WTC11 (cell line): ENCODE measurements around the gene CYP11A1. TPM values are rescaled to one million over a fixed set of nuclear protein-coding genes. Genes with fewer than 3 reads are reported as not detected.
"Not testable (repeated sequence)": the region's sequence is repeated elsewhere in the genome, so short reads cannot be mapped to it uniquely, and the experiment has no call there.

Experiments
- ATAC-seq: fragments of 200-7000 bp; cut with Tn5 transposase; 2 replicates; pipeline ENCODE4 v1.10.0; 2021; ENCODE audit warnings: mild to moderate bottlenecking, moderate library complexity
- CTCF ChIA-PET: fragments of 300-600 bp; sonication (Branson Sonifier 250); formaldehyde crosslinking; loops from one replicate; lab custom pipeline; 2021; ENCODE audit warnings: antibody characterized with exemption; lab: Charles Lee
- POLR2A ChIA-PET: fragments of 350-600 bp; sonication (Branson Sonifier 250); formaldehyde crosslinking; loops from one replicate; lab custom pipeline; 2021; ENCODE audit warnings: antibody characterized with exemption; lab: Charles Lee
- DNase-seq: peaks from one replicate; pipeline ENCODE4 v3.0.0; 2021; ENCODE audit warnings: low spot score
- H3K27ac Mint-ChIP-seq: 2 replicates; pipeline ENCODE4 v1.8.0; 2021; ENCODE audit warnings: mixed read lengths
- H3K27me3 Mint-ChIP-seq: 2 replicates; pipeline ENCODE4 v1.8.0; 2021; ENCODE audit warnings: low read depth, mild to moderate bottlenecking, moderate library complexity, mixed read lengths
- H3K36me3 Mint-ChIP-seq: 2 replicates; pipeline ENCODE4 v1.8.0; 2021; ENCODE audit warnings: mixed read lengths
- H3K4me1 Mint-ChIP-seq: 2 replicates; pipeline ENCODE4 v1.8.0; 2022; ENCODE audit warnings: mixed read lengths
- H3K4me3 Mint-ChIP-seq: 2 replicates; pipeline ENCODE4 v1.8.0; 2021; ENCODE audit warnings: mild to moderate bottlenecking, moderate library complexity, mixed read lengths
- H3K9me3 Mint-ChIP-seq: 2 replicates; pipeline ENCODE4 v1.8.0; 2021; ENCODE audit warnings: mixed read lengths
- ATF1 ChIP-seq: sonication (generic); formaldehyde crosslinking; IDR thresholded peaks from 2 replicates; pipeline ENCODE4 v1.8.1; 2023; ENCODE audit warnings: mild to moderate bottlenecking, moderate library complexity, missing genetic modification reagents
- HMGXB4 ChIP-seq: sonication (generic); formaldehyde crosslinking; IDR thresholded peaks from 2 replicates; pipeline ENCODE4 v1.8.1; 2023; ENCODE audit warnings: mild to moderate bottlenecking, moderate library complexity, missing genetic modification reagents
- IRF1 ChIP-seq: sonication (generic); formaldehyde crosslinking; IDR thresholded peaks from 2 replicates; pipeline ENCODE4 v1.8.0; 2023; ENCODE audit warnings: missing genetic modification reagents
- NFATC4 ChIP-seq: fragments of 250-450 bp; sonication (Bioruptor Pico); IDR thresholded peaks from 2 replicates; pipeline ENCODE4 v1.9.0; 2021; ENCODE audit warnings: mild to moderate bottlenecking
- PRRX2 ChIP-seq: fragments of 250-450 bp; sonication (Bioruptor Pico); IDR thresholded peaks from 2 replicates; pipeline ENCODE4 v1.8.0; 2021; ENCODE audit warnings: mild to moderate bottlenecking
- ZBTB43 ChIP-seq: sonication (generic); formaldehyde crosslinking; IDR thresholded peaks from 2 replicates; pipeline ENCODE4 v1.8.1; 2023; ENCODE audit warnings: mild to moderate bottlenecking, missing genetic modification reagents
- ZNF671 ChIP-seq: fragments of 250-450 bp; sonication (Bioruptor Pico); IDR thresholded peaks from 2 replicates; pipeline ENCODE4 v1.8.0; 2021; ENCODE audit warnings: mild to moderate bottlenecking
- total RNA-seq: library from RNA; stranded (reverse); gene quantifications from 3 replicates; pipeline ENCODE4 v1.2.3, GENCODE V29; 2021
- TF ChIP-seq, protein P1 (sequence below): sonication (generic); formaldehyde crosslinking; conservative IDR thresholded peaks from 2 replicates; pipeline ENCODE4 v1.8.1; 2023; ENCODE audit warnings: mild to moderate bottlenecking, low read depth, missing genetic modification reagents, moderate library complexity
- TF ChIP-seq, protein P2 (sequence below): fragments of 250-450 bp; sonication (Bioruptor Pico); IDR thresholded peaks from 2 replicates; pipeline ENCODE4 v1.9.0; 2021; ENCODE audit warnings: mild to moderate bottlenecking, borderline replicate concordance
- TF ChIP-seq, protein P3 (sequence below): sonication (generic); formaldehyde crosslinking; IDR thresholded peaks from 2 replicates; pipeline ENCODE4 v1.8.1; 2022; ENCODE audit warnings: low read depth, missing genetic modification reagents, borderline replicate concordance
- TF ChIP-seq, protein P4 (sequence below): sonication (generic); formaldehyde crosslinking; IDR thresholded peaks from 2 replicates; pipeline ENCODE4 v1.8.1; 2022; ENCODE audit warnings: missing genetic modification reagents, borderline replicate concordance

Gene CYP11A1
- total RNA-seq, 1 experiment from 2014 or later, result 3.4 TPM

DNA sequence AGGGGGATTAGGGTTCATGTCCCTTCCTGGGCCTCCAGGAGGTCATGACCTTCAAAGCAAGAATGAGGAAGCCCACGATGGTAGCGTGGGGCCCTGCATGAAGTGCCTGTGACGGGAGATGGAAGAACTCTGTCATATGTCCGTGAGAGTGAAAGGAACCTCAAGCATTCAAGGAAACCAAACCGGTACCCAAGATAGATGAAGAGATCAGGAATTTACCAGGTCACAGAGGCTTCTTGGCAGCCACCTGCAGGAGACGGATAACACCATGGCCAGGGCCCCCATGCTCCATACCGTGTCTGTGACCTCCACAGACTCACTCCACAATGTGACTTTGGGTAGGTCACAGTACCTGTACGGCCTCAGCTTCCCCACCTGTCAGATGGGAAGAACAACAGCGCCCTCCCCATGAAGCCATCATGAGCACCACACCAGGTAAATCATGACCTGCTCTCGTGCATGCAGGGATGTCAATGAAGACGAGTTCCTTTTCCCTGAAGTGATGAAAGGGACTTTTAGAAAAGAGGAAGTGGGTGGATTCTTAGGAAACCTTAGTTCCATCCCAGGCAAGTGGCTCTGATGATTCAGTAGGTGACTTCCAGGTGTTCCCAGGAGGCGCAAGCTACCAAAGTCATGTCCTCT, 23.3 kb upstream of the CYP11A1 start:
- H3K9me3 Mint-ChIP-seq, result no peaks in the 10 kb centered on the region
- ATAC-seq, result no peak
- no peaks in the 10 kb centered on the region for H3K36me3 Mint-ChIP-seq
- peaks cover 13% of the 10 kb centered on the region for H3K4me1 Mint-ChIP-seq
- no peak for TF ChIP-seq ZBTB43 (CRISPR knock-in tag)
- TF ChIP-seq, protein P1, sequence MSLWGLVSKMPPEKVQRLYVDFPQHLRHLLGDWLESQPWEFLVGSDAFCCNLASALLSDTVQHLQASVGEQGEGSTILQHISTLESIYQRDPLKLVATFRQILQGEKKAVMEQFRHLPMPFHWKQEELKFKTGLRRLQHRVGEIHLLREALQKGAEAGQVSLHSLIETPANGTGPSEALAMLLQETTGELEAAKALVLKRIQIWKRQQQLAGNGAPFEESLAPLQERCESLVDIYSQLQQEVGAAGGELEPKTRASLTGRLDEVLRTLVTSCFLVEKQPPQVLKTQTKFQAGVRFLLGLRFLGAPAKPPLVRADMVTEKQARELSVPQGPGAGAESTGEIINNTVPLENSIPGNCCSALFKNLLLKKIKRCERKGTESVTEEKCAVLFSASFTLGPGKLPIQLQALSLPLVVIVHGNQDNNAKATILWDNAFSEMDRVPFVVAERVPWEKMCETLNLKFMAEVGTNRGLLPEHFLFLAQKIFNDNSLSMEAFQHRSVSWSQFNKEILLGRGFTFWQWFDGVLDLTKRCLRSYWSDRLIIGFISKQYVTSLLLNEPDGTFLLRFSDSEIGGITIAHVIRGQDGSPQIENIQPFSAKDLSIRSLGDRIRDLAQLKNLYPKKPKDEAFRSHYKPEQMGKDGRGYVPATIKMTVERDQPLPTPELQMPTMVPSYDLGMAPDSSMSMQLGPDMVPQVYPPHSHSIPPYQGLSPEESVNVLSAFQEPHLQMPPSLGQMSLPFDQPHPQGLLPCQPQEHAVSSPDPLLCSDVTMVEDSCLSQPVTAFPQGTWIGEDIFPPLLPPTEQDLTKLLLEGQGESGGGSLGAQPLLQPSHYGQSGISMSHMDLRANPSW, result no peak
- TF ChIP-seq NFATC4 (CRISPR knock-in tag), result no peak
- no peak for TF ChIP-seq IRF1 (CRISPR knock-in tag)
- TF ChIP-seq, protein P2, sequence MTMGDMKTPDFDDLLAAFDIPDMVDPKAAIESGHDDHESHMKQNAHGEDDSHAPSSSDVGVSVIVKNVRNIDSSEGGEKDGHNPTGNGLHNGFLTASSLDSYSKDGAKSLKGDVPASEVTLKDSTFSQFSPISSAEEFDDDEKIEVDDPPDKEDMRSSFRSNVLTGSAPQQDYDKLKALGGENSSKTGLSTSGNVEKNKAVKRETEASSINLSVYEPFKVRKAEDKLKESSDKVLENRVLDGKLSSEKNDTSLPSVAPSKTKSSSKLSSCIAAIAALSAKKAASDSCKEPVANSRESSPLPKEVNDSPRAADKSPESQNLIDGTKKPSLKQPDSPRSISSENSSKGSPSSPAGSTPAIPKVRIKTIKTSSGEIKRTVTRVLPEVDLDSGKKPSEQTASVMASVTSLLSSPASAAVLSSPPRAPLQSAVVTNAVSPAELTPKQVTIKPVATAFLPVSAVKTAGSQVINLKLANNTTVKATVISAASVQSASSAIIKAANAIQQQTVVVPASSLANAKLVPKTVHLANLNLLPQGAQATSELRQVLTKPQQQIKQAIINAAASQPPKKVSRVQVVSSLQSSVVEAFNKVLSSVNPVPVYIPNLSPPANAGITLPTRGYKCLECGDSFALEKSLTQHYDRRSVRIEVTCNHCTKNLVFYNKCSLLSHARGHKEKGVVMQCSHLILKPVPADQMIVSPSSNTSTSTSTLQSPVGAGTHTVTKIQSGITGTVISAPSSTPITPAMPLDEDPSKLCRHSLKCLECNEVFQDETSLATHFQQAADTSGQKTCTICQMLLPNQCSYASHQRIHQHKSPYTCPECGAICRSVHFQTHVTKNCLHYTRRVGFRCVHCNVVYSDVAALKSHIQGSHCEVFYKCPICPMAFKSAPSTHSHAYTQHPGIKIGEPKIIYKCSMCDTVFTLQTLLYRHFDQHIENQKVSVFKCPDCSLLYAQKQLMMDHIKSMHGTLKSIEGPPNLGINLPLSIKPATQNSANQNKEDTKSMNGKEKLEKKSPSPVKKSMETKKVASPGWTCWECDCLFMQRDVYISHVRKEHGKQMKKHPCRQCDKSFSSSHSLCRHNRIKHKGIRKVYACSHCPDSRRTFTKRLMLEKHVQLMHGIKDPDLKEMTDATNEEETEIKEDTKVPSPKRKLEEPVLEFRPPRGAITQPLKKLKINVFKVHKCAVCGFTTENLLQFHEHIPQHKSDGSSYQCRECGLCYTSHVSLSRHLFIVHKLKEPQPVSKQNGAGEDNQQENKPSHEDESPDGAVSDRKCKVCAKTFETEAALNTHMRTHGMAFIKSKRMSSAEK (CRISPR knock-in tag), result no peak
- no peak for TF ChIP-seq ATF1 (CRISPR knock-in tag)
- no peak overlapping the region for H3K4me3 Mint-ChIP-seq
- no peak overlapping the region for H3K27ac Mint-ChIP-seq
- no peak for DNase-seq
- H3K27me3 Mint-ChIP-seq, result peaks cover 5% of the 10 kb centered on the region; the same call in 1 of the 2 replicates
- ChIA-PET POLR2A (no interaction called here), CTCF (interaction anchor here (0.7 kb wide), 1 partner anchor 230 kb away, joined by 3 read pairs; no protein-coding TSS in a partner anchor)

DNA sequence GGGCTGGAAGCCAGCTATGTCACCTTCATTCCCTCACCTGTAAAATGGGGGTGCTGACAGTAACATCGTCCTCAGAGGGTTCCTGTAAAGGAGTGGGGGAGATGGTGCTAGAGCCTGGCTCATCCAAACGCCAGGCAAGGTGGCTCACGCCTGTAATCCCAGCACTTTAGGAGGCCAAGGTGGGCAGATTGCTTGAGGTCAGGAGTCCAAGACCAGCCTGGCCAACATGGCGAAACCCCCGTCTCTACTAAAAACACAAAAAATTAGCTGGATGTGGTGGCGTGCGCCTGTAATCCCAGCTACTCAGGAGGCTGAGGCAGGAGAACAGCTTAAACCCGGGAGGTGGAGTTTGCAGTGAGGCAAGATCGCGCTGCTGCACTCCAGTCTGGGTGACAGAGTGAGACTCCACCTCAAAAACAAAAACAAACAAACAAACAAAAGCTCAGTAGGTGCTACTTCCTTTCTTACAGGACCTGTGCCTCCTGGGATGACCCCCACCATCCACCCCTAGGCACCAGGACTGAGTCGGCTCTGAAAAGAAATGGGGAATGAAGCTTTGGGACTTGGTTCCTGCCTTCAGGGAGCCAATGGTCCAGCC, 22.7 kb upstream of the CYP11A1 start:
- H3K27me3 Mint-ChIP-seq, H3K9me3 Mint-ChIP-seq, H3K36me3 Mint-ChIP-seq, POLR2A ChIA-PET, DNase-seq, H3K4me3 Mint-ChIP-seq, ATAC-seq, H3K27ac Mint-ChIP-seq: not testable (repeated sequence)
- CTCF ChIA-PET, result interaction anchor here (1.3 kb wide), 1 partner anchor 32 kb away, joined by 3 read pairs; no protein-coding TSS in a partner anchor
- peaks cover 16% of the 10 kb centered on the region for H3K4me1 Mint-ChIP-seq

DNA sequence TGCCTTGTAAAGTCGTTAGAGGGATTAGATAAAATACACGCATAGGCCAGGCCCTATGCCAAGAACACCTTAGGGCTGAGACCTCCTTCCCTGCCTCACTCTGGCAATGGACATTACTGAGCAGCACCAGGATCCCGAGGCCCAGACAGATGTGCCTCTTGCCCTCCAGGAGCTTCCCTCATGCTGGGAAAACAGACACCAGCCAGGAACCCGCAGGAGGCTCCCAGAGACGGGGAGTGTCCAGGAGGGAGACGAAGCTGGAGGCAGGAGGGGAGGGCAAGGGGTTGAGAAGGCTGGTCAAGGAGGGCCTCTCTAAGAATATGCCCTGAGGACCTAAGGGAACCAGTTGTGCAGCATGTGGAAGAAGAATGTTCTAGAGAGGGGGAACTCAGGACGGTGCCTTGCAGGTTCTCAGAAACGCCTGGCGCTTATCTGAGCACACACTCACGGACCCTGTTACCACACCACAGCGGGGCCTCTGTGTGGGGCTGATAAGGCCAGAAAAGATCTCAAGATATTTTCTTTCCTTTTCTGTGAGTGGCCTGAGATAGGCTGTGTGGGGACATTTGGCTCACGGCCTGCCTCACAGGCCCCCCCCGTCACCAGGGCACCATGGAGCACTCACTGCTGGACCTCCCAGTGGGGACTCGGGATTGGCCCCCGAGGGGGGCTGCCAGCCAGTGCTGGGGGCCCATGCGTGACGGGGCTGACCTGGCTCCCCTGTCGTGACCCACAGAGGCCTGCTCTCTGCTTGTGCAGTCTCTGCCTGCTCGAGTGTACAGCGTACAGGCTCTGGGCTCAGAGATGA, 22.0 kb upstream of the CYP11A1 start:
- H3K27ac Mint-ChIP-seq, result no peak overlapping the region
- ATAC-seq (no peak), DNase-seq (no peak)
- peaks cover 16% of the 10 kb centered on the region for H3K4me1 Mint-ChIP-seq
- 0 out of 2 replicates have a peak, but pooled peaks cover under 1% of the 10 kb centered on the region for H3K27me3 Mint-ChIP-seq
- POLR2A ChIA-PET, result interaction anchor here (1.4 kb wide), 1 partner anchor 72 kb away, joined by 4 read pairs; the partner anchor contains the start of gene UBL7
- H3K9me3 Mint-ChIP-seq, result no peaks in the 10 kb centered on the region
- H3K36me3 Mint-ChIP-seq, result no peaks in the 10 kb centered on the region
- CTCF ChIA-PET, result interaction anchor here (1.3 to 1.8 kb wide), 2 partner anchors 15 to 33 kb away, joined by 3 to 9 read pairs; no protein-coding TSS in a partner anchor
- no peak overlapping the region for H3K4me3 Mint-ChIP-seq
- TF ChIP-seq PRRX2 (CRISPR knock-in tag), result no peak
- TF ChIP-seq ZNF671 (CRISPR knock-in tag), result no peak
- TF ChIP-seq, protein P3, sequence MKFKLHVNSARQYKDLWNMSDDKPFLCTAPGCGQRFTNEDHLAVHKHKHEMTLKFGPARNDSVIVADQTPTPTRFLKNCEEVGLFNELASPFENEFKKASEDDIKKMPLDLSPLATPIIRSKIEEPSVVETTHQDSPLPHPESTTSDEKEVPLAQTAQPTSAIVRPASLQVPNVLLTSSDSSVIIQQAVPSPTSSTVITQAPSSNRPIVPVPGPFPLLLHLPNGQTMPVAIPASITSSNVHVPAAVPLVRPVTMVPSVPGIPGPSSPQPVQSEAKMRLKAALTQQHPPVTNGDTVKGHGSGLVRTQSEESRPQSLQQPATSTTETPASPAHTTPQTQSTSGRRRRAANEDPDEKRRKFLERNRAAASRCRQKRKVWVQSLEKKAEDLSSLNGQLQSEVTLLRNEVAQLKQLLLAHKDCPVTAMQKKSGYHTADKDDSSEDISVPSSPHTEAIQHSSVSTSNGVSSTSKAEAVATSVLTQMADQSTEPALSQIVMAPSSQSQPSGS (CRISPR knock-in tag), result no peak
- TF ChIP-seq, protein P4, sequence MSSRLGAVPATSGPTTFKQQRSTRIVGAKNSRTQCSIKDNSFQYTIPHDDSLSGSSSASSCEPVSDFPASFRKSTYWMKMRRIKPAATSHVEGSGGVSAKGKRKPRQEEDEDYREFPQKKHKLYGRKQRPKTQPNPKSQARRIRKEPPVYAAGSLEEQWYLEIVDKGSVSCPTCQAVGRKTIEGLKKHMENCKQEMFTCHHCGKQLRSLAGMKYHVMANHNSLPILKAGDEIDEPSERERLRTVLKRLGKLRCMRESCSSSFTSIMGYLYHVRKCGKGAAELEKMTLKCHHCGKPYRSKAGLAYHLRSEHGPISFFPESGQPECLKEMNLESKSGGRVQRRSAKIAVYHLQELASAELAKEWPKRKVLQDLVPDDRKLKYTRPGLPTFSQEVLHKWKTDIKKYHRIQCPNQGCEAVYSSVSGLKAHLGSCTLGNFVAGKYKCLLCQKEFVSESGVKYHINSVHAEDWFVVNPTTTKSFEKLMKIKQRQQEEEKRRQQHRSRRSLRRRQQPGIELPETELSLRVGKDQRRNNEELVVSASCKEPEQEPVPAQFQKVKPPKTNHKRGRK (CRISPR knock-in tag), result no peak
- TF ChIP-seq HMGXB4, result no peak
